Common myeloid progenitor, CD34-positive (primary cell): Measurements from ENCODE around the gene DHX58.
A peak's percentile ranks its signal among the peaks of the same experiment; 100 is the strongest.
"Not testable (repeated sequence)": the region's sequence is repeated elsewhere in the genome, so short reads cannot be mapped to it uniquely, and the experiment has no call there.

Experiments
- CTCF ChIA-PET: fragments of 350-600 bp; sonication (Branson Sonifier 250); formaldehyde crosslinking; loops from one replicate; lab custom pipeline; 2021; ENCODE audit warnings: antibody characterized with exemption; lab: Charles Lee
- POLR2A ChIA-PET: fragments of 350-600 bp; sonication (Branson Sonifier 250); formaldehyde crosslinking; loops from one replicate; lab custom pipeline; 2021; ENCODE audit warnings: antibody characterized with exemption; lab: Charles Lee
- DNase-seq, 3 donors: peaks; one replicate each; pipeline versions ENCODE4 v3.0.0 to v3.0.0-alpha.2; 2013
- H3K27ac ChIP-seq, 2 experiments: 1 replicate in 1 of 2; 2 replicates in 1 of 2; pipeline ENCODE4 v1.7.0; 2013; ENCODE audit warnings: inconsistent platforms in 2 of 2, low read length in 2 of 2, mild to moderate bottlenecking in 2 of 2, low read depth in 1 of 2, moderate library complexity in 1 of 2; ENCODE audit not compliant: severe bottlenecking in 2 of 2, insufficient read depth in 1 of 2, poor library complexity in 1 of 2
- H3K27me3 ChIP-seq, 5 experiments: replicated peaks in 2 of 5; 1 replicate in 3 of 5; 2 replicates in 2 of 5; pipeline versions ENCODE4 v1.6.1 to v1.7.0; 2013; ENCODE audit warnings: low read length in 4 of 5, mild to moderate bottlenecking in 2 of 5, moderate library complexity in 2 of 5, inconsistent platforms in 1 of 5; ENCODE audit not compliant: insufficient read depth in 5 of 5, control insufficient read depth in 4 of 5
- H3K36me3 ChIP-seq, 4 experiments: 1 replicate in 2 of 4; 2 replicates in 2 of 4; pipeline versions ENCODE4 v1.6.1 to v1.7.0; 2013; ENCODE audit warnings: low read length in 3 of 4, control low read depth in 1 of 4, mild to moderate bottlenecking in 1 of 4; ENCODE audit not compliant: control insufficient read depth in 4 of 4, insufficient read depth in 4 of 4
- H3K4me1 ChIP-seq, 4 experiments: 1 replicate in 3 of 4; 2 replicates in 1 of 4; pipeline versions ENCODE4 v1.6.1 to v1.7.1; 2013; ENCODE audit warnings: low read length in 3 of 4, mild to moderate bottlenecking in 3 of 4, control low read depth in 1 of 4, inconsistent platforms in 1 of 4, moderate library complexity in 1 of 4; ENCODE audit not compliant: control insufficient read depth in 4 of 4, insufficient read depth in 4 of 4; ENCODE audit errors: control extremely low read depth in 1 of 4
- H3K4me3 ChIP-seq, 7 experiments: 1 replicate in 4 of 7; 2 replicates in 3 of 7; pipeline versions ENCODE4 v1.5.1 to v1.7.0; 2013; ENCODE audit warnings: mild to moderate bottlenecking in 7 of 7, low read length in 6 of 7, moderate library complexity in 6 of 7, inconsistent platforms in 2 of 7, low read depth in 2 of 7, control low read depth in 1 of 7; ENCODE audit not compliant: insufficient read depth in 4 of 7, control insufficient read depth in 1 of 7; ENCODE audit errors: extremely low read depth in 1 of 7
- H3K9me3 ChIP-seq, 5 experiments: 1 replicate in 4 of 5; 2 replicates in 1 of 5; pipeline versions ENCODE4 v1.6.1 to v1.7.1; 2013; ENCODE audit warnings: low read length in 4 of 5, mild to moderate bottlenecking in 2 of 5, inconsistent platforms in 1 of 5, low read depth in 1 of 5, moderate library complexity in 1 of 5; ENCODE audit not compliant: control insufficient read depth in 4 of 5, insufficient read depth in 2 of 5; ENCODE audit errors: control extremely low read depth in 1 of 5
- WGBS: methylation state at CpG from one replicate; pipeline ENCODE4 v1.1.5; 2013; ENCODE audit not compliant: insufficient coverage; 5-methylcytosine and 5-hydroxymethylcytosine counted together

DHX58 gene

DNA sequence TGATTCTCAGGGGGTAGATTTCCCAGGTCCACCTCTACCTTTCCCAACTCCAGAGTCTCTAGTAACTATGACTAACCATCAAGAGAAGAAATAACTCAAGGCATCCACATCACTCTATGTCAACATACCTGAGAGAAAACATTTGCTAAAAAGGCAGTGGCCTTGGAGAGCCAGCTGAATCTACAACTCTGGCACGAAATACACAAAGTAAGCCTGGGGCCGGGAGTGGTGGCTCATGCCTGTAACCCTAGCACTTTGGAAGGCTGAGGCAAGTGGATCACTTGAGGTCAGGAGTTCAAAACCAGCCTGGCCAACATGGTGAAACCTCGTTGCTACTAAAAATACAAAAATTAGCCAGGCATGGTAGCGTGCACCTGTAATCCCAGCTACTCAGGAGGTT is 30.6 kb upstream of the DHX58 start:
- CTCF ChIA-PET = interaction anchor here (1.0 to 3.3 kb wide), 7 partner anchors 9 to 131 kb away, joined by 3 to 13 read pairs (median 4); no protein-coding TSS in a partner anchor
- DNase-seq, H3K27me3 ChIP-seq, POLR2A ChIA-PET, H3K4me1 ChIP-seq, H3K4me3 ChIP-seq, H3K9me3 ChIP-seq: not testable (repeated sequence)
- peak overlapping the region in 1 of 2 experiments; percentile 19 for H3K27ac ChIP-seq
- 97% methylated on average over 4 of the region's 4 CpGs for WGBS
- H3K36me3 ChIP-seq = peaks cover 3 to 60% (median 21%) of the 10 kb centered on the region in 4 experiments

DNA sequence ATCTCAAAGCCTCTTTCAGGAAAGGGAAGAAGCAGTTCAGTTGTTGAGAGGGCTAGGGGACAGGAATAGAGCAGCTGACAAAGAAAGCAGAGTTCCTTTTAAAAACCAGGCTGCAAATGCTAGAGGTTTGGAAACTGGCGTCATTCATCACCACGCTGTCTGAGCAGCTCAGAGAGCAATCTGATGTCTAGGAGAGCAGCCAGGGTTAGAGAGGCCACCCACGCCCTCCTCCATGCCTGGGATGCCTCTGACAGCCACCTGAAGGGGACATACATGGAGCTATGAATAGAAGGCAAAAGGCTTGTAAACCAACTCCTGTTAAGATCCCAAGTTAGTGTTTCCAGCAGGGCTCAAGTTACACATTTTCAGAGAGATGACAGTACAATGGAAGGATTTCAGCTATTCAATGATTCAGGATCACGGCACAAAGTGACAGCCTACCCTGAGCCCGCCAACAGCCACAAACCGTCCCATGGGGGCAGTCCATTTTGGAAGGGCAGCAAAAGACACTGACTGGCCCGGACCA is 29.9 kb upstream of the DHX58 start:
- Histone ChIP-seq H3K4me3 (no peak overlapping the region), H3K4me1 (peaks cover 0 to 10% (median 1%) of the 10 kb centered on the region in 4 experiments), H3K27me3 (no peaks in the 10 kb centered on the region), H3K27ac (peak overlapping the region in 1 of 2 experiments; percentile 19), H3K36me3 (peaks cover 3 to 61% (median 20%) of the 10 kb centered on the region in 4 experiments), H3K9me3 (no peaks in the 10 kb centered on the region)
- CTCF ChIA-PET = interaction anchor here (0.7 to 3.3 kb wide), 5 partner anchors 9 to 131 kb away, joined by 3 to 13 read pairs (median 4); no protein-coding TSS in a partner anchor
- no peak for DNase-seq
- POLR2A ChIA-PET = no interaction called here
- WGBS = 84% methylated on average over 6 of the region's 7 CpGs

DNA sequence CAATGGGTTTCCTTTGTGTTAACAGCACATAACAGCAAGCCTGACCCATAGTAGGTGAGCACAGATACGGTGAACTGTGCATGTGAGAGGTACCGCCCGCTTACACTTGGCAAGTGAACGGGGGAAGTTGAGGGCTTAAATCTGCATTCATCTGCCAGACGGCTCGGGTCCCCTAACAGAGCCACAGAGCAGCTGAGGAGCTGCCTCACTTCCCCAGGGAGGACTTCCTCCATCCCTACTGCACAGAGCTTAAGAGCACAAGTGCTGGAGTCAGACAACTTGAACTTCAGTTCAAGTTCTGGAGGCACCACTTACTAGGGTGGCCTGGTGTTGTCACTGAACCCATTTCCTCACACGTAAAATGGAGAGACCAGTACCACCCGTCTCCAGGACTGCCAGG is 28.9 kb upstream of the DHX58 start:
- ChIA-PET CTCF (interaction anchor here (1.0 to 5.3 kb wide), 6 partner anchors 8 to 247 kb away, joined by 3 to 24 read pairs (median 6); no protein-coding TSS in a partner anchor), POLR2A (no interaction called here)
- 69% methylated on average over 5 of the region's 8 CpGs for WGBS
- no peak for DNase-seq
- Histone ChIP-seq H3K4me1 (peaks cover 0 to 13% (median 3%) of the 10 kb centered on the region in 4 experiments), H3K36me3 (peaks cover 3 to 61% (median 18%) of the 10 kb centered on the region in 4 experiments), H3K9me3 (no peaks in the 10 kb centered on the region), H3K27me3 (no peaks in the 10 kb centered on the region), H3K4me3 (no peak overlapping the region), H3K27ac (no peak overlapping the region)

DNA sequence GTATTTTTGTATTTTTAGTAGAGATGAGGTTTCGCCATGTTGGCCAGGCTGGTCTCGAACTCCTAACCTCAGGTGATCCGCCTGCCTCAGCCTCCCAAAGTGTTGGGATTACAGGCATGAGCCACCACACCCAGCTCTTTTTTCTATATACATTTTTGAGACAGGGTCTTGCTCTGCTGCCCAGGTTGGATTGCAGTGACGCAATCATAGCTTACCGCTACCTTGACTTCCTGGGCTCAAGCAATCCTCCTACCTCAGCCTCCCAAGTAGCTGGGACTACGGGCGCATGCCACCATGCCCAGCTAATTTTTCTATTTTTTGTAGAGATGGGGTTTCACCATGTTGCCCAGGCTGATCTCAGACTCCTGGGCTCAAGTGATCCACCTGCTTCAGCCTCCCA is 28.2 kb upstream of the DHX58 start:
- POLR2A ChIA-PET, DNase-seq, H3K27me3 ChIP-seq, H3K4me3 ChIP-seq, H3K27ac ChIP-seq, H3K9me3 ChIP-seq: not testable (repeated sequence)
- CTCF ChIA-PET = interaction anchor here (1.0 to 5.3 kb wide), 3 partner anchors 13 to 75 kb away, joined by 3 to 24 read pairs (median 5); partner anchors contain the start of gene KCNH4
- Histone ChIP-seq H3K36me3 (peaks cover 3 to 68% (median 16%) of the 10 kb centered on the region in 4 experiments), H3K4me1 (peaks cover 0 to 20% (median 9%) of the 10 kb centered on the region in 4 experiments)
- 100% methylated on average over 2 of the region's 7 CpGs for WGBS

DNA sequence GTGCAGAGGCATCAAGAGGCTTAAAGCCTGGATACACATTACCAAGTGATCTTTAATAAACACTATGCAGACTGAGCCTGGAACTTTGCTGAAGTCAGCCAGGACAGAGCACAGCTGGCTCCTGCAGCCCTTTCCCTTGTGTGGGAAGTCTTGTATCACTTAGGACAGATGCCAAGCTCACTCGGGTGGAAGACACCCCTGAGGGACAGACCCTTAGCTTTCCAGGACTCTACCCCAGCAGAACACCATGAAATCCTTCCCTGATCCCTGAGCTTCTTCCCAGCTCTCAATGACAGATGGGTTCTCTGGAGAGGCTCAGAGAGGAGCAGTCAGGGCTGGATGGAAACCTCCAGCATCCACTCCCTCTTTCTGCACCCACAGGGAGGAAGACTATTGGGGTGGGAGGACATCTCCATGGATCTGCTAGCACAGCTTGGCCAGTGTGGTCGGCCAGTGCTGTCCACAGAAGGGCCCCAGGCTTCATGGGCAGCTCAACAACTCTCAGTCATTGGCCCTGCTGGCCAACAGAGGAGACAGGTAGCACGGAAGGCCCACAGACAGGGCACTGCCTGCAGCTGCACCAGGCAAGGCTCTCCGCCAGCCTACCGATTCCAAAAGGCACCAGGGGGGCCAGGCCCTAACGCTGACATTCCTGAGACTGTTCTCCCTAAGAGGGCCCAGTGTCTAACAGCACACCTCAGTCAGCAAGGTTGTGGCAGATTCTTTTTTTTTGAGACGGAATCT is 26.4 kb upstream of the DHX58 start:
- CTCF ChIA-PET = interaction anchor here (1.9 to 5.3 kb wide), 4 partner anchors 11 to 73 kb away, joined by 5 to 24 read pairs (median 8); no protein-coding TSS in a partner anchor
- Histone ChIP-seq H3K27ac (no peak overlapping the region), H3K36me3 (peaks cover 3 to 71% (median 14%) of the 10 kb centered on the region in 4 experiments), H3K27me3 (no peaks in the 10 kb centered on the region), H3K4me3 (no peak overlapping the region), H3K9me3 (no peaks in the 10 kb centered on the region), H3K4me1 (peaks cover 0 to 34% (median 18%) of the 10 kb centered on the region in 4 experiments)
- DNase-seq = no peak
- POLR2A ChIA-PET = no interaction called here
- 99% methylated on average over 7 of the region's 7 CpGs for WGBS

DNA sequence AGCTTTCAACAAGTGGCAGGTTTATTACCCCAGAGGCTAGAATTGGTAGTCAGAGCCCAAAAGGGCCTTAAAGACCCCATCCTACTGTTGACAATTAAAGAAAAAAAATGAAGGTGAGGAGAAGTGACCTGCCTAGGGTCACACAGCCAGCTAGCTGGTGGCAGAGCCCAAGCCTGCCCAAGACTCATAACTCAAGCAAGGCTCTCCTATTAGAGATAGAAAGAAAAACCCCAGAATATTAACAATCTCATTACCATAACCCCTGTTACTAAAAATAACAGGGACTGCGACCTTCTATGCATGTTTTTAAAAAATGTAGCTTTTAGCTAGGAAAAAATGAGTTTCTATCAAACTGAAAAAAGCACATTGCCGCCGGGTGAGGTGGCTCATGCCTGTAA is 24.1 kb upstream of the DHX58 start:
- H3K27me3 ChIP-seq = no peaks in the 10 kb centered on the region
- 100% methylated on average over 1 of the region's 3 CpGs for WGBS
- ChIA-PET CTCF (interaction anchor here (0.9 to 5.3 kb wide), 8 partner anchors 8 to 86 kb away, joined by 3 to 24 read pairs (median 6); partner anchors contain the start of gene DHX58), POLR2A (interaction anchor here (0.6 to 1.5 kb wide), 3 partner anchors 17 to 294 kb away, joined by 3 to 4 read pairs (median 3); no protein-coding TSS in a partner anchor)
- H3K36me3 ChIP-seq = peaks cover 3 to 54% (median 13%) of the 10 kb centered on the region in 4 experiments
- no peak for DNase-seq
- no peak overlapping the region for H3K4me3 ChIP-seq
- peaks cover 12 to 52% (median 41%) of the 10 kb centered on the region in 4 experiments for H3K4me1 ChIP-seq
- peak overlapping the region in 1 of 2 experiments; percentile 45 for H3K27ac ChIP-seq
- H3K9me3 ChIP-seq = no peaks in the 10 kb centered on the region
